HG02798 (cell line): Measurements from ENCODE around the gene NEGR1.

Experiments used
- ATAC-seq: cut with Tn5 transposase; IDR thresholded peaks from one replicate; pipeline ENCODE4 v1.9.1; 2021; ENCODE audit warnings: mild to moderate bottlenecking; ENCODE audit not compliant: unreplicated experiment, poor library complexity

Gene NEGR1

GRCh38 chr1:72129869-72130268 is 152.5 kb downstream of the NEGR1 start:
- ATAC-seq: no peak

- no peak for ATAC-seq
Observed at GRCh38 chr1:72122099-72122880, 160.0 kb downstream of the NEGR1 start.

- ATAC-seq: no peak
Observed at GRCh38 chr1:72119491-72119890, 162.8 kb downstream of the NEGR1 start.

- ATAC-seq: no peak
Observed at GRCh38 chr1:72117621-72118020, 164.7 kb downstream of the NEGR1 start.

GRCh38 chr1:72115290-72115689 is 167.0 kb downstream of the NEGR1 start:
- ATAC-seq: no peak

- ATAC-seq: no peak
Observed at GRCh38 chr1:72111662-72112061, 170.7 kb downstream of the NEGR1 start.

- no peak for ATAC-seq
Observed at GRCh38 chr1:72109916-72110315, 172.4 kb downstream of the NEGR1 start.

- no peak for ATAC-seq
Observed at GRCh38 chr1:72105201-72105600, 177.1 kb downstream of the NEGR1 start.

GRCh38 chr1:72101840-72102632 is 180.3 kb downstream of the NEGR1 start:
- ATAC-seq: no peak

- ATAC-seq: no peak
Observed at GRCh38 chr1:72100771-72101170, 181.6 kb downstream of the NEGR1 start.

- no peak for ATAC-seq
Observed at GRCh38 chr1:72097851-72098570, 184.3 kb downstream of the NEGR1 start.

GRCh38 chr1:72094209-72094608 is 188.1 kb downstream of the NEGR1 start:
- no peak for ATAC-seq

- no peak for ATAC-seq
Observed at GRCh38 chr1:72086394-72086793, 195.9 kb downstream of the NEGR1 start.

GRCh38 chr1:72075425-72075824 is 206.9 kb downstream of the NEGR1 start:
- ATAC-seq: no peak

GRCh38 chr1:72066431-72066830 is 215.9 kb downstream of the NEGR1 start:
- ATAC-seq: no peak

- ATAC-seq: no peak
Observed at GRCh38 chr1:72064196-72065075, 217.9 kb downstream of the NEGR1 start.

GRCh38 chr1:72063364-72064044 is 218.8 kb downstream of the NEGR1 start:
- no peak for ATAC-seq

GRCh38 chr1:72062584-72062983 is 219.8 kb downstream of the NEGR1 start:
- ATAC-seq: no peak

GRCh38 chr1:72060466-72061245 is 221.7 kb downstream of the NEGR1 start:
- no peak for ATAC-seq
